Caco-2 (cell line): ENCODE data around the gene SEMA4C. TPM values are rescaled to one million over a fixed set of nuclear protein-coding genes. Genes with fewer than 3 reads are reported as not detected.

Experiments used
- BruUV-seq: library from RNA; stranded (reverse); fragments of 400-500 nt; replicated peaks from 2 replicates; lab custom pipeline; 2021; lab: Mats Ljungman, UMichigan
- CTCF ChIA-PET: fragments of 300-600 bp; sonication (Branson Sonifier 250); formaldehyde crosslinking; loops from one replicate; lab custom pipeline; 2022; ENCODE audit warnings: antibody characterized with exemption; lab: Charles Lee
- POLR2A ChIA-PET: fragments of 300-600 bp; sonication (Branson Sonifier 250); formaldehyde crosslinking; loops from one replicate; lab custom pipeline; 2022; ENCODE audit warnings: antibody characterized with exemption; lab: Charles Lee
- DNase-seq, 2 experiments: peaks; one replicate each; pipeline versions ENCODE4 v3.0.0 to v3.0.0-alpha.2; 2020 to 2022
- H3K27me3 ChIP-seq: replicated peaks from 2 replicates; pipeline ENCODE4 v1.6.0; 2011; ENCODE audit warnings: low read length; ENCODE audit not compliant: control insufficient read depth, insufficient read depth
- H3K36me3 ChIP-seq: 2 replicates; pipeline ENCODE4 v1.5.1; 2011; ENCODE audit warnings: low read length; ENCODE audit not compliant: control insufficient read depth, insufficient read depth
- H3K4me1 ChIP-seq: fragments of 250-450 bp; sonication (Bioruptor Pico); 2 replicates; pipeline ENCODE4 v1.5.1; 2020; ENCODE audit warnings: mild to moderate bottlenecking
- H3K4me3 ChIP-seq: 2 replicates; pipeline ENCODE4 v1.5.1; 2011; ENCODE audit warnings: low read depth, mild to moderate bottlenecking, control low read depth, low read length
- H3K9me3 ChIP-seq: fragments of 250-450 bp; sonication (Bioruptor Pico); 2 replicates; pipeline ENCODE4 v1.5.1; 2020; ENCODE audit warnings: mild to moderate bottlenecking, moderate library complexity
- H3K27ac Mint-ChIP-seq: one replicate; pipeline ENCODE4 v1.8.0; 2022; ENCODE audit warnings: mixed read lengths; ENCODE audit not compliant: unreplicated experiment
- H3K27me3 Mint-ChIP-seq: one replicate; pipeline ENCODE4 v1.8.0; 2022; ENCODE audit warnings: mixed read lengths; ENCODE audit not compliant: insufficient read depth, unreplicated experiment
- H3K36me3 Mint-ChIP-seq: one replicate; pipeline ENCODE4 v1.8.0; 2022; ENCODE audit warnings: mild to moderate bottlenecking, mixed read lengths; ENCODE audit not compliant: insufficient read depth, unreplicated experiment
- H3K4me1 Mint-ChIP-seq: one replicate; pipeline ENCODE4 v1.8.0; 2022; ENCODE audit warnings: low read depth, mixed read lengths; ENCODE audit not compliant: unreplicated experiment
- H3K4me3 Mint-ChIP-seq: one replicate; pipeline ENCODE4 v1.8.0; 2022; ENCODE audit warnings: mild to moderate bottlenecking, moderate library complexity, mixed read lengths; ENCODE audit not compliant: unreplicated experiment
- H3K9me3 Mint-ChIP-seq: one replicate; pipeline ENCODE4 v1.8.0; 2022; ENCODE audit warnings: mixed read lengths; ENCODE audit not compliant: unreplicated experiment
- intact Hi-C: fragments of 100-400 bp; cut with micrococcal nuclease; formaldehyde crosslinking; loops from one replicate; pipeline ENCODE4 v1.10.0; 2022; ENCODE audit not compliant: unreplicated experiment
- total RNA-seq: library from RNA; stranded (reverse); gene quantifications from 2 replicates; pipeline ENCODE4 v1.2.3, GENCODE V29; 2022
- TF ChIP-seq, protein P1 (sequence below), 2 experiments: fragments of 200-600 bp in 1 of 2; IDR thresholded peaks; 1 replicate in 1 of 2; 2 replicates in 1 of 2; pipeline versions ENCODE4 v1.5.1 to v1.8.0; 2011 to 2022; ENCODE audit warnings: antibody characterized with exemption in 1 of 2, control low read depth in 1 of 2, inconsistent platforms in 1 of 2, low read depth in 1 of 2, low read length in 1 of 2, mild to moderate bottlenecking in 1 of 2, moderate library complexity in 1 of 2; ENCODE audit not compliant: insufficient read depth in 1 of 2, severe bottlenecking in 1 of 2, unreplicated experiment in 1 of 2

SEMA4C gene
- total RNA-seq, 1 experiment from 2014 or later, result 29.9 TPM

DNA sequence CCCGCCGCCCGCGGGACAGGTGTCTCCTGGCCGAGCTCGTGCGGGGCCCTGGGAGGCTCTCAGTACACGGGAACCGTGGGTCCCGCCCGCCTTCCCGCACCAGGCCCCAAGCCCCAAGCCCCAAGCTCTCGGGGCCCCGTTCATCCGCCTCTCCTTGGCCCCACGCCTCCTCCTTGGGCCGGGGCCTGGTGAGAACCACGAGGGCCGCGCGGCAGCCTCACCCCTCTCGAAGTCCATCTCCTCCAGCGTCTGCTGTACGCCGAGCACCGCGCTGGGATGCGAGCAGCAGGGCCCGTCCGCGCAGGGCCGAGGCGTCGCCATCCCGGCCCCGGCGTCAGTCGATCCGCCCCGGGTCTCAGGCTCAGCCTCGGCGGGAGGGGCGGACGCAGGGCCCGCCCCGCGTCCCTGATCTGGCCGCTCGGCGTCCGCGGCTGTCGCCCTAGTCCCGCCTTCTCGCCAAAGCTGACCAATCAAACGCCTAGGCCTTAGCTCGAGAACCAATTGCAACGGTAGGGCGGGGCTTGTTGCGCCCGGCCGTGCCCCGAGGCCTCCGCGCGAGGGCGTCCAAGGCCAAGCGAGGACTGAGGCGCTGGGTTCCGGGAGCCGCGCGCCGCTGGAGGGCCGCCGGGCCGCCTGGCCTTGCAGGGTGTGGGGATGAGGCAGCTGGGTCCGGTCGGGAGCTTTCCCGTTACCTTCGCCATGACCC, 12.1 kb downstream of the SEMA4C start, which contains the start of gene ANKRD39:
ANKRD39 (minus strand) TSS at position 350 of the 706 bp plus-strand sequence; CDS start at position 321, 29 bp downstream.
- ChIA-PET POLR2A (interaction anchor here (0.6 to 1.8 kb wide), 11 partner anchors 9 to 1089 kb away, joined by 3 to 23 read pairs (median 3); partner anchors contain the start of genes CNNM3 and SEMA4C), CTCF (interaction anchor here (0.5 to 2.9 kb wide), 37 partner anchors 10 to 719 kb away, joined by 3 to 72 read pairs (median 5); partner anchors contain the start of genes ANKRD36, CNNM3 and CNNM4)
- Mint-ChIP-seq H3K36me3 (peaks cover 35% of the 10 kb centered on the region), H3K4me1 (peaks cover 17% of the 10 kb centered on the region), H3K27me3 (no peaks in the 10 kb centered on the region), H3K9me3 (no peaks in the 10 kb centered on the region), H3K27ac (peak within 1 kb of the TSS; percentile 89), H3K4me3 (peak within 1 kb of the TSS; percentile 68)
- intact Hi-C loops, result no loop called here
- TF ChIP-seq, protein P1, sequence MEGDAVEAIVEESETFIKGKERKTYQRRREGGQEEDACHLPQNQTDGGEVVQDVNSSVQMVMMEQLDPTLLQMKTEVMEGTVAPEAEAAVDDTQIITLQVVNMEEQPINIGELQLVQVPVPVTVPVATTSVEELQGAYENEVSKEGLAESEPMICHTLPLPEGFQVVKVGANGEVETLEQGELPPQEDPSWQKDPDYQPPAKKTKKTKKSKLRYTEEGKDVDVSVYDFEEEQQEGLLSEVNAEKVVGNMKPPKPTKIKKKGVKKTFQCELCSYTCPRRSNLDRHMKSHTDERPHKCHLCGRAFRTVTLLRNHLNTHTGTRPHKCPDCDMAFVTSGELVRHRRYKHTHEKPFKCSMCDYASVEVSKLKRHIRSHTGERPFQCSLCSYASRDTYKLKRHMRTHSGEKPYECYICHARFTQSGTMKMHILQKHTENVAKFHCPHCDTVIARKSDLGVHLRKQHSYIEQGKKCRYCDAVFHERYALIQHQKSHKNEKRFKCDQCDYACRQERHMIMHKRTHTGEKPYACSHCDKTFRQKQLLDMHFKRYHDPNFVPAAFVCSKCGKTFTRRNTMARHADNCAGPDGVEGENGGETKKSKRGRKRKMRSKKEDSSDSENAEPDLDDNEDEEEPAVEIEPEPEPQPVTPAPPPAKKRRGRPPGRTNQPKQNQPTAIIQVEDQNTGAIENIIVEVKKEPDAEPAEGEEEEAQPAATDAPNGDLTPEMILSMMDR (IDR thresholded peaks at IDR 0.05; ENCODE audit: insufficient read depth in 1 of 2, low read depth in 1 of 2, low read length in 1 of 2, severe bottlenecking in 1 of 2, unreplicated experiment in 1 of 2), result peak; percentile 53 to 63
- no TSS peak for BruUV-seq
- Histone ChIP-seq H3K9me3 (no peaks in the 10 kb centered on the region), H3K27me3 (no peaks in the 10 kb centered on the region), H3K36me3 (peaks cover 4% of the 10 kb centered on the region; the same call in 1 of the 2 replicates), H3K4me1 (peaks cover 15% of the 10 kb centered on the region), H3K4me3 (peak within 1 kb of the TSS; percentile 79)
- peak; percentile 98 to 100 for DNase-seq

DNA sequence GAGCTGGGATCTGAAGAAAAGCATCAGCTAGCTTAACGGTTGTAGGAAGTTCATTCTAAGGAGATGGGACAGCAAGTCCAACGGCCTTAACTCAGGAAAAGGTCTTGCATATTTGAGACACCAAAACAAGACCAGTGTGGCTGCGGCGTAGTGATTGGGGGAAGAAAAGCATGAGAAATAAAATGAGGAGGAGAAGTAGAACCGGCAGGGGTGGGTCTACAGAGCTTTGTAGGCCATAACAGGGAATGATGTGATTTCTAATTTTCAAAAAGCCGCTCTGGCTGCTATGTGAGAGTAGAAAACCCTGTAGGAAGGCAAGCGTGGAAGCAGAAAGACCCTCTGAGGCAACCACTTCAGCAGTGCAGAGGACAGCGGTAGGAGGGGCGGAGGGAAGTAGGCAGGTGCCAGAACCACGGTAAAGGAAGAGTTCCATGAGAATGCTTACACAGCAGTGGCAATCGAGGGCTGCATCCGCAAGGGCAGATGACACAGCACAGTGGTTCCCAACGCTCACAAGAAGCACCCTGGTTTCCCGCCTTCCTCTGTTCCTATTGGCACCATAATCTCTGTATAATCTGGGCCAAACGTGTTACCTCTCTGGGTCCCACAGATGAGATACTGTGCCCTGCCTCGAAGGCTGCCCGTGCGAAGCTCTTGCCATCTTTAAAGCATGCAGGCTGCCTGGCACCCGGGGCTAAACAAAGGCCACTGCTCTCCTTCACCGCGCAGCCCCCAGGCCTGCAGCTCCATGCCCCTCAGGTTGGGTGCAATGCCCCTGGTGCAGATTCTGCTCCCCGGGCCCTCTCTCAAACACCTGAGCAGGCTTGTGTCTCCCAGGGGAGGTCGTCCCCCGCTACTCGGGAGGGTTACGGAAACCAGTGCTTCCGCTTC, 12.9 kb downstream of the SEMA4C start:
- no peaks in the 10 kb centered on the region for H3K27me3 Mint-ChIP-seq
- POLR2A ChIA-PET, result interaction anchor here (0.6 to 1.8 kb wide), 8 partner anchors 10 to 1090 kb away, joined by 3 to 23 read pairs (median 3); partner anchors contain the start of gene SEMA4C
- no peaks in the 10 kb centered on the region for H3K9me3 ChIP-seq
- H3K4me1 Mint-ChIP-seq, result peaks cover 17% of the 10 kb centered on the region
- H3K36me3 ChIP-seq, result peaks cover 4% of the 10 kb centered on the region; the same call in 1 of the 2 replicates
- TSS peak; percentile 13 for BruUV-seq
- intact Hi-C loops, result no loop called here
- peak overlapping the region; percentile 79 for H3K4me3 ChIP-seq
- H3K27ac Mint-ChIP-seq, result peak overlapping the region; percentile 10
- CTCF ChIA-PET, result interaction anchor here (0.5 to 2.9 kb wide), 29 partner anchors 11 to 718 kb away, joined by 3 to 72 read pairs (median 4); partner anchors contain the start of genes ANKRD36, CNNM3 and CNNM4
- TF ChIP-seq, protein P1 (IDR thresholded peaks at IDR 0.05; ENCODE audit: insufficient read depth in 1 of 2, low read depth in 1 of 2, low read length in 1 of 2, severe bottlenecking in 1 of 2, unreplicated experiment in 1 of 2), result no peak
- no peaks in the 10 kb centered on the region for H3K9me3 Mint-ChIP-seq
- H3K4me3 Mint-ChIP-seq, result peak overlapping the region; percentile 68
- peak in 1 of 2 experiments; percentile 45 for DNase-seq
- H3K27me3 ChIP-seq, result no peaks in the 10 kb centered on the region
- H3K36me3 Mint-ChIP-seq, result peaks cover 37% of the 10 kb centered on the region
- H3K4me1 ChIP-seq, result peaks cover 9% of the 10 kb centered on the region

DNA sequence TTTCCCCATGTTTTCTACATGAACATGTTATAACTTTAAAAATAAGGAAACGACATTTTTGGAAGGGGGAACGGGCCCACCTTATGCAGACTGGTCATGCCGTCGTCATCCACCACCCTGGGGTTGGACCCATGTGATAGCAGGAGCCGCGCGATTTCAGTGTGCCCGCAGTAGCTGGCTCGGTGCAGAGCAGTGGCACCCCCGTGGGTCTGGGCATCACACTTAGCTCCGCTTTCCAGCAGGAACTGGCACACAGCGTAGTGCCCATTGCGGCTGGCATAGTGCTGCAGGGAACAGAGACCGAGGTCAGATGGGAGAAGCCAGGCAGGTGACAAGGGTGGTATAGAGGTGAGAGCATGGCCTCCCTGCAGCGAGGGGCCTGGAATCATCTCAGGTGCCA, 16.6 kb downstream of the SEMA4C start:
- no peak for DNase-seq
- H3K27ac Mint-ChIP-seq, result no peak overlapping the region
- H3K4me3 ChIP-seq, result no peak overlapping the region
- H3K9me3 ChIP-seq, result no peaks in the 10 kb centered on the region
- ChIA-PET CTCF (no interaction called here), POLR2A (no interaction called here)
- BruUV-seq, result no TSS peak
- H3K4me3 Mint-ChIP-seq, result no peak overlapping the region
- H3K27me3 Mint-ChIP-seq, result no peaks in the 10 kb centered on the region
- intact Hi-C loops, result no loop called here
- peaks cover 4% of the 10 kb centered on the region; the same call in 1 of the 2 replicates for H3K4me1 ChIP-seq
- no peaks in the 10 kb centered on the region for H3K9me3 Mint-ChIP-seq
- TF ChIP-seq, protein P1 (IDR thresholded peaks at IDR 0.05; ENCODE audit: insufficient read depth in 1 of 2, low read depth in 1 of 2, low read length in 1 of 2, severe bottlenecking in 1 of 2, unreplicated experiment in 1 of 2), result no peak
- peaks cover 7% of the 10 kb centered on the region for H3K4me1 Mint-ChIP-seq
- H3K36me3 Mint-ChIP-seq, result peaks cover 20% of the 10 kb centered on the region
- H3K27me3 ChIP-seq, result no peaks in the 10 kb centered on the region
- peaks cover 5% of the 10 kb centered on the region for H3K36me3 ChIP-seq
